Measurements from ENCODE around the gene RRP9. TPM values are rescaled to one million over a fixed set of nuclear protein-coding genes. Genes with fewer than 3 reads are reported as not detected.

RRP9 gene
- total and polyA plus RNA-seq, 2 donors (not counting 1 experiment from before 2014, with no cell fraction given): 10.6 to 19.7 TPM

DNA sequence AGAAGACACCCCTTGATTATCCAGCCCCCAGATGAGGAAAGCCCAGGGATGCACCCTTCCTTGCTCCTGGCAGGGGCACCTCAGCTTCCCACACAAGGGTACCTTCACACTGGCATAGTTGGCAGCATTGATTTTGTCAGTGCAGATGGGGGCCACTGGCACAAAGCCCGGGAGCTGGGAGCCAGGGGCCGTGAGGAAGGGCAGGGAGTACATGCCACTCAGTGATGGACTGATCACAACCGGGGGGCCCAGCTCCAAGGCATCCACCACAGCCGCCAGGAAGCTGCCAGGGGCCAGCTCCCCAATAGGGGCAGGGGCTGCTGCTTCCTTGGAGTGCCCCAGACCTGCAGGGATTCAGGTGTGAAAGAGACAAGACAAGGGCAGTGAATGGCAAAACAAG is 28.1 kb upstream of the RRP9 start:
- no peak overlapping the region for H3K4me2 ChIP-seq (ENCODE audit: extremely low read depth, insufficient read depth, low read length)
- H3K9ac ChIP-seq (ENCODE audit: insufficient read depth, low read length): no peak overlapping the region
- peaks cover 2% of the 10 kb centered on the region for H3K36me3 ChIP-seq (ENCODE audit: control insufficient read depth, insufficient read depth, low read length)
- H3K4me3 ChIP-seq (replicated peaks in 1 of 4; ENCODE audit: control extremely low read depth in 1 of 4, insufficient read depth in 1 of 4, low read depth in 3 of 4, low read length in 4 of 4): no peak overlapping the region
- peaks cover 14% of the 10 kb centered on the region for H3K4me1 ChIP-seq (ENCODE audit: control insufficient read depth, extremely low read depth, insufficient read depth, low read length)
- peaks cover 13% of the 10 kb centered on the region for H3K79me2 ChIP-seq (ENCODE audit: control insufficient read depth, insufficient read depth, low read length)
- no peak for DNase-seq (ENCODE audit: low read depth in 2 of 2)
- no peak overlapping the region for H2AFZ ChIP-seq (ENCODE audit: low read length)
- no peak for TF ChIP-seq EZH2 (IDR thresholded peaks at IDR 0.05; ENCODE audit: low read length, missing control alignments)
- TF ChIP-seq, protein P1, sequence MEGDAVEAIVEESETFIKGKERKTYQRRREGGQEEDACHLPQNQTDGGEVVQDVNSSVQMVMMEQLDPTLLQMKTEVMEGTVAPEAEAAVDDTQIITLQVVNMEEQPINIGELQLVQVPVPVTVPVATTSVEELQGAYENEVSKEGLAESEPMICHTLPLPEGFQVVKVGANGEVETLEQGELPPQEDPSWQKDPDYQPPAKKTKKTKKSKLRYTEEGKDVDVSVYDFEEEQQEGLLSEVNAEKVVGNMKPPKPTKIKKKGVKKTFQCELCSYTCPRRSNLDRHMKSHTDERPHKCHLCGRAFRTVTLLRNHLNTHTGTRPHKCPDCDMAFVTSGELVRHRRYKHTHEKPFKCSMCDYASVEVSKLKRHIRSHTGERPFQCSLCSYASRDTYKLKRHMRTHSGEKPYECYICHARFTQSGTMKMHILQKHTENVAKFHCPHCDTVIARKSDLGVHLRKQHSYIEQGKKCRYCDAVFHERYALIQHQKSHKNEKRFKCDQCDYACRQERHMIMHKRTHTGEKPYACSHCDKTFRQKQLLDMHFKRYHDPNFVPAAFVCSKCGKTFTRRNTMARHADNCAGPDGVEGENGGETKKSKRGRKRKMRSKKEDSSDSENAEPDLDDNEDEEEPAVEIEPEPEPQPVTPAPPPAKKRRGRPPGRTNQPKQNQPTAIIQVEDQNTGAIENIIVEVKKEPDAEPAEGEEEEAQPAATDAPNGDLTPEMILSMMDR (conservative IDR thresholded peaks at IDR 0.05 in 1 of 2, IDR thresholded peaks at IDR 0.05 in 1 of 2; ENCODE audit: low read depth in 1 of 2, low read length in 2 of 2): no peak
- no peaks in the 10 kb centered on the region for H3K27me3 ChIP-seq (ENCODE audit: control insufficient read depth, insufficient read depth, low read length)
- H4K20me1 ChIP-seq (ENCODE audit: control insufficient read depth, extremely low read depth, insufficient read depth, low read length): no peaks in the 10 kb centered on the region
- H3K9me3 ChIP-seq (ENCODE audit: control insufficient read depth, insufficient read depth, low read depth, low read length): no peaks in the 10 kb centered on the region
- no peak overlapping the region for H3K27ac ChIP-seq (ENCODE audit: insufficient read depth, low read length)

- peaks cover 8% of the 10 kb centered on the region for H3K4me1 ChIP-seq (ENCODE audit: control insufficient read depth, extremely low read depth, insufficient read depth, low read length)
- TF ChIP-seq, protein P1 (conservative IDR thresholded peaks at IDR 0.05 in 1 of 2, IDR thresholded peaks at IDR 0.05 in 1 of 2; ENCODE audit: low read depth in 1 of 2, low read length in 2 of 2): no peak
- TF ChIP-seq EZH2 (IDR thresholded peaks at IDR 0.05; ENCODE audit: low read length, missing control alignments): no peak
- H3K36me3 ChIP-seq (ENCODE audit: control insufficient read depth, insufficient read depth, low read length): peaks cover 2% of the 10 kb centered on the region
- no peaks in the 10 kb centered on the region for H4K20me1 ChIP-seq (ENCODE audit: control insufficient read depth, extremely low read depth, insufficient read depth, low read length)
- no peak overlapping the region for H2AFZ ChIP-seq (ENCODE audit: low read length)
- DNase-seq (ENCODE audit: low read depth in 2 of 2): no peak
- no peaks in the 10 kb centered on the region for H3K9me3 ChIP-seq (ENCODE audit: control insufficient read depth, insufficient read depth, low read depth, low read length)
- peaks cover 16% of the 10 kb centered on the region for H3K79me2 ChIP-seq (ENCODE audit: control insufficient read depth, insufficient read depth, low read length)
- H3K4me3 ChIP-seq (replicated peaks in 1 of 4; ENCODE audit: control extremely low read depth in 1 of 4, insufficient read depth in 1 of 4, low read depth in 3 of 4, low read length in 4 of 4): peak overlapping the region in 1 of 4 experiments; percentile 72
- H3K27ac ChIP-seq (ENCODE audit: insufficient read depth, low read length): no peak overlapping the region
- H3K27me3 ChIP-seq (ENCODE audit: control insufficient read depth, insufficient read depth, low read length): no peaks in the 10 kb centered on the region
- no peak overlapping the region for H3K4me2 ChIP-seq (ENCODE audit: extremely low read depth, insufficient read depth, low read length)
- no peak overlapping the region for H3K9ac ChIP-seq (ENCODE audit: insufficient read depth, low read length)
Measured at GRCh38 chr3:51968883-51969678, 27.4 kb upstream of the RRP9 start.

DNA sequence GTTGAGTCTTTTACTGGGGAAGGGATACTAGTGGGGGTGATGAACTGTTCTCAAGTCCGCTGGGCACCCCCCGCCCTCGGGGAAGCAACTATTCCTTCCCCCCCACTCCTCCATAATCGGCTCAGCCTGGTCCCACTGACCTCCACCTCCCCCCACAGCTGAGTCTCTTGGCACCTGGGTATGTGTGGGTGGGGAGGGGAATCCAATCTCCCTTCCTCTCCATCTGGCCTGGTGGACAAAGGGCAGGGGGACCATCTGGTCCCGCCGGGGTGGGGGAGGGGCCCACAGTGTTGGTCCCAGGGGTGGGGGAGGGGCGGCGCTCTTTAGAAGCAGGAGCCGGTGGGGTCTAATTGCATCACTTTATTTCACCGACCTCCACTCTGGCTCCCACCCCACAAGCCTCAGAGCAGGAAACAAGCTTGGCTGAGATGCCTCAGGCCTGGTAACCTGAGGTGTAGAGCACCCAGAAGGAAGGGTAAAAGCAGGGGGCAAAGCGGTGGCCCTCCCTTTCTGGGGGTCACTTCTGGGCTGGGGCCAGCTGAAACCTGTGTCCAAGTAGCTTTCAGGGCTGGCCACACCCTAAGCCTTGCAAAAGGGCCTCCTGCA is 26.6 kb upstream of the RRP9 start:
- peak in 1 of 2 donors; percentile 34 for DNase-seq (ENCODE audit: low read depth in 2 of 2)
- Histone ChIP-seq H4K20me1 (ENCODE audit: control insufficient read depth, extremely low read depth, insufficient read depth, low read length) (no peaks in the 10 kb centered on the region), H3K9ac (ENCODE audit: insufficient read depth, low read length) (peak overlapping the region; percentile 64), H3K4me2 (ENCODE audit: extremely low read depth, insufficient read depth, low read length) (peak overlapping the region; percentile 83), H3K9me3 (ENCODE audit: control insufficient read depth, insufficient read depth, low read depth, low read length) (no peaks in the 10 kb centered on the region), H3K4me3 (replicated peaks in 1 of 4; ENCODE audit: control extremely low read depth in 1 of 4, insufficient read depth in 1 of 4, low read depth in 3 of 4, low read length in 4 of 4) (peak overlapping the region; percentile 59 to 72 (median 68)), H3K79me2 (ENCODE audit: control insufficient read depth, insufficient read depth, low read length) (peaks cover 14% of the 10 kb centered on the region), H3K27me3 (ENCODE audit: control insufficient read depth, insufficient read depth, low read length) (no peaks in the 10 kb centered on the region), H2AFZ (ENCODE audit: low read length) (no peak overlapping the region), H3K27ac (ENCODE audit: insufficient read depth, low read length) (peak overlapping the region; percentile 66), H3K4me1 (ENCODE audit: control insufficient read depth, extremely low read depth, insufficient read depth, low read length) (peaks cover 6% of the 10 kb centered on the region), H3K36me3 (ENCODE audit: control insufficient read depth, insufficient read depth, low read length) (peaks cover 2% of the 10 kb centered on the region)
- TF ChIP-seq, protein P1 (conservative IDR thresholded peaks at IDR 0.05 in 1 of 2, IDR thresholded peaks at IDR 0.05 in 1 of 2; ENCODE audit: low read depth in 1 of 2, low read length in 2 of 2): no peak
- no peak for TF ChIP-seq EZH2 (IDR thresholded peaks at IDR 0.05; ENCODE audit: low read length, missing control alignments)

Data from fibroblast of lung (primary cell).